Ishikawa (cell line): ENCODE data around the gene CTF1.

Source experiments
- CREB1 ChIP-seq: IDR thresholded peaks from 2 replicates; pipeline ENCODE4 v1.6.1; 2012; ENCODE audit warnings: low read depth
- NFIC ChIP-seq: IDR thresholded peaks from 2 replicates; pipeline ENCODE4 v1.6.1; 2012
- RAD21 ChIP-seq: IDR thresholded peaks from 2 replicates; pipeline ENCODE4 v1.6.1; 2012; ENCODE audit warnings: low read depth
- TEAD4 ChIP-seq: IDR thresholded peaks from 2 replicates; pipeline ENCODE4 v1.6.1; 2012
- TF ChIP-seq, protein P1 (sequence below): IDR thresholded peaks from 2 replicates; pipeline ENCODE4 v1.6.1; 2012

DNA sequence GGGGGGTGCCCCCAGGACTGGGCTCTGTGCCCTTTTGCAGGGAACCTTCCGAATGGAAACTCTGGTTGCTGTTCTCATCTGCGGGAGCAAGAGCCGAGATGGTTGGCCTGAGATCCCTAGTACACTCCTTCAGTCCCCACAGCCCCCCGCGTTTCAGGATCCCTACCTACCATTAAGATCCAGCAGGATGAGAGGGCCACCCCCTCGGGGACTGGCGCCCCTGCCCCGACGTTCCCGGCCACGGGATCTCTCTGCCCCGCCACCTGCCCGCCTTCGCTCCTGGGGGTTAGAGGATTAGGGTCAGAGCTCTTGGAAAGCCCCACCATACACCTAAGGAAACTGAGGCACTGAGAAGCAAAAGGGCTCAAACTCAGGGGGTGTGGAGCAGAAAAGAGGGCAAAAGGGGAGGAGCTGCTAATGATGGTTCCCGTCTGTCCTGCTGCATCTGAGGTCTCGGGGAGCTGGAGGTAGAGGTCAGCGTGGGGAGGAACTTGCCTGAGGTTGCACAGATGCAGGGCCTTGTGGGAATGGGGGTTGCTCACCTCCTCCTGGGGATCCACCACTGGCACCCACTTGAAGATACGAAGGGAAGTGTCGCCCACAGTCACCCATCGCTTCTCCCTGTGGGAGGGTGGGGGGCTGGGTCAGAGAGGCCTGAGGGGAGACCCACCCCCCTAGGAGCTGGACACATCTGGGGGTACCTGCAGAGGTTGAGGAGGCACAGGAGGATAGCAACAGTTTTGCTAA lies 3.6 kb upstream of the CTF1 start:
- TF ChIP-seq, protein P1, sequence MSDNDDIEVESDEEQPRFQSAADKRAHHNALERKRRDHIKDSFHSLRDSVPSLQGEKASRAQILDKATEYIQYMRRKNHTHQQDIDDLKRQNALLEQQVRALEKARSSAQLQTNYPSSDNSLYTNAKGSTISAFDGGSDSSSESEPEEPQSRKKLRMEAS = no peak
- TF ChIP-seq TEAD4 (no peak), NFIC (no peak), CREB1 (no peak), RAD21 (no peak)
